Measurements from ENCODE around the gene RPS6KC1. TPM values are rescaled to one million over a fixed set of nuclear protein-coding genes. Genes with fewer than 3 reads are reported as not detected.
A peak's percentile ranks its signal among the peaks of the same experiment; 100 is the strongest.

RPS6KC1 gene
- total RNA-seq: 14.9 and 18.6 TPM in 2 replicates
- 4.0 and 5.1 TPM in 2 replicates for polyA plus RNA-seq
- 5.4 and 6.2 TPM in 2 replicates for polyA plus RNA-seq (2011; cell fraction: cytosol; rRNA removed)
- 19.8 and 20.4 TPM in 2 replicates for polyA plus RNA-seq (2011; cell fraction: nucleus; rRNA removed)
- polyA plus RNA-seq (2012): 9.4 and 12.8 TPM in 2 replicates
- 16.5 and 18.0 TPM in 2 replicates for polyA minus RNA-seq
- polyA minus RNA-seq (2011; cell fraction: cytosol; rRNA and poly(A)+ RNA removed): 9.5 TPM
- 47.6 and 65.8 TPM in 2 replicates for polyA minus RNA-seq (2011; cell fraction: nucleus; rRNA and poly(A)+ RNA removed)
- percentile 80 among the genes with signal in this experiment for Bru-seq, nascent RNA
- BruChase-seq, experiment 1, labeled RNA remaining after a 6-hour chase: percentile 70 among the genes with signal in this experiment
- percentile 78 among the genes with signal in this experiment for BruChase-seq, experiment 2, labeled RNA remaining after a 2-hour chase
- long read RNA-seq, full-length matches to known transcripts: 8 of 27 reads
- long read RNA-seq, partial matches to known transcripts: 10 of 27 reads
- long read RNA-seq, other reads (novel, unspliced or antisense): 9 of 27 reads

DNA sequence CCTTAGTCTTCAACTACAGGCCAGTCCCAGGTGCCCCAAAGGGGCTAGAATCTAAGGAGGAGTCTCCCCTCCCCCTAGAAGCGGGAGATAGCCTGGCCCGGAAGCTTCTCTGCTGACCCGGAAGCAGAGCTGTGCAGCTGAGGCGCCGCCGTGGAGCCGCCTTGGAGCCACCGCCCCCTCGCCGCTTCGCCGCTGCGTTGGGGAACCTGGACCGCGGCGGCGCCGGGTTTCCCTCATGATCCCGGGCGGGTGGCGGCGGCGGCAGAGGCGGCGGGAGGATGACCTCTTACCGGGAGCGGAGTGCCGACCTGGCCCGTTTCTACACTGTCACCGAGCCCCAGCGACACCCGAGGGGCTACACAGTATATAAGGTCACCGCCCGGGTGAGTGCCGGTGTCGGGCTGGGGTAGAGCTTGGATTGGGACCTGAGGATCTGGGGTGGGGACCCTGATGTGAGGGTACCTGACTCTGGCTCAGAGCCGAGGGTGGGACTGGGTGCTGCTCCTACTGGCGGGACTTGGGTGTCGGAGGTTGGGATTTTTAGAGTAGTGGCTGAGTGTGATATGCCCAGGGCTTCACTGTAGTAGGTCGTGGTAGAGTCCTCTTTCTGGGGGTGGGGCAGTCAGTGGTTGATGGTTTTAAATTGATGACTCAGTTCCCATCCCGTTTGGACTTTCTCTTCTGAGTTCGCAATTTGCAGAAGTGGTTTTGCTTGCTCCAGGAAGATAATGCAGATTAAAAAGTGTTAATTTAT, at the start of gene RPS6KC1:
Gene RPS6KC1 (plus strand): TSS at position 115 of the 754 bp plus-strand sequence. CDS start 164 bp downstream, at position 279.
- no TSS peak for BruUV-seq (replicated peaks)
- H3K4me3 ChIP-seq (replicated peaks in 1 of 3; ENCODE audit: insufficient read depth in 1 of 3, low read depth in 1 of 3, low read length in 3 of 3): peak within 1 kb of the TSS; percentile 83 to 95 (median 84)
- POLR2A ChIA-PET: no interaction called here

More for the DNA sequence above, at the start of gene RPS6KC1:
- H2AFZ ChIP-seq (ENCODE audit: low read depth, low read length): peak within 1 kb of the TSS; percentile 93
- CTCF ChIA-PET: no interaction called here
- peak within 1 kb of the TSS; percentile 35 for H3K27ac ChIP-seq (ENCODE audit: insufficient read depth, low read depth, low read length)
- peak; percentile 66 for FAIRE-seq
- no peaks in the 10 kb centered on the region for H4K20me1 ChIP-seq (replicated peaks; ENCODE audit: control insufficient read depth, extremely low read depth, insufficient read depth, low read length)
- intact Hi-C loops (cut with micrococcal nuclease): loop anchor here (1.0 kb wide), 2 partner anchors 36 to 574 kb away; partner anchors contain the start of gene ANGEL2
- TF ChIP-seq FOS (IDR thresholded peaks at IDR 0.05; ENCODE audit: borderline replicate concordance, insufficient read depth, low read length) (peak; percentile 61), POLR2AphosphoS5 (IDR thresholded peaks at IDR 0.05; ENCODE audit: insufficient read depth, low read depth, low read length) (peak; percentile 61), POLR2A (IDR thresholded peaks at IDR 0.05; ENCODE audit: low read depth, low read length) (peak; percentile 54)
- TF ChIP-seq, protein P1, sequence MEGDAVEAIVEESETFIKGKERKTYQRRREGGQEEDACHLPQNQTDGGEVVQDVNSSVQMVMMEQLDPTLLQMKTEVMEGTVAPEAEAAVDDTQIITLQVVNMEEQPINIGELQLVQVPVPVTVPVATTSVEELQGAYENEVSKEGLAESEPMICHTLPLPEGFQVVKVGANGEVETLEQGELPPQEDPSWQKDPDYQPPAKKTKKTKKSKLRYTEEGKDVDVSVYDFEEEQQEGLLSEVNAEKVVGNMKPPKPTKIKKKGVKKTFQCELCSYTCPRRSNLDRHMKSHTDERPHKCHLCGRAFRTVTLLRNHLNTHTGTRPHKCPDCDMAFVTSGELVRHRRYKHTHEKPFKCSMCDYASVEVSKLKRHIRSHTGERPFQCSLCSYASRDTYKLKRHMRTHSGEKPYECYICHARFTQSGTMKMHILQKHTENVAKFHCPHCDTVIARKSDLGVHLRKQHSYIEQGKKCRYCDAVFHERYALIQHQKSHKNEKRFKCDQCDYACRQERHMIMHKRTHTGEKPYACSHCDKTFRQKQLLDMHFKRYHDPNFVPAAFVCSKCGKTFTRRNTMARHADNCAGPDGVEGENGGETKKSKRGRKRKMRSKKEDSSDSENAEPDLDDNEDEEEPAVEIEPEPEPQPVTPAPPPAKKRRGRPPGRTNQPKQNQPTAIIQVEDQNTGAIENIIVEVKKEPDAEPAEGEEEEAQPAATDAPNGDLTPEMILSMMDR (IDR thresholded peaks at IDR 0.05; ENCODE audit: extremely low read depth in 1 of 2, insufficient read depth in 1 of 2, low read depth in 1 of 2, low read length in 2 of 2): no peak
- no peaks in the 10 kb centered on the region for H3K9me1 ChIP-seq (replicated peaks; ENCODE audit: control insufficient read depth, extremely low read depth, insufficient read depth, low read length)
- H3K36me3 ChIP-seq (ENCODE audit: control insufficient read depth in 2 of 2, extremely low read depth in 1 of 2, insufficient read depth in 2 of 2, low read length in 2 of 2): no peaks in the 10 kb centered on the region
- H3K9ac ChIP-seq (replicated peaks; ENCODE audit: extremely low read depth, insufficient read depth, low read length): peak within 1 kb of the TSS; percentile 55
- H3K27me3 ChIP-seq (ENCODE audit: control insufficient read depth in 2 of 2, insufficient read depth in 2 of 2, low read length in 2 of 2): peaks cover 0 to under 1% of the 10 kb centered on the region in 2 experiments
- dilution Hi-C loops (cut with MboI; ENCODE audit: extremely low pct_ligation_motif_present, low sequenced_read_pairs): no loop called here
- H3K4me2 ChIP-seq (ENCODE audit: insufficient read depth, low read length): peak within 1 kb of the TSS; percentile 96
- peak; percentile 74 for DNase-seq (ENCODE audit: low read depth, low spot score)
- H3K79me2 ChIP-seq (ENCODE audit: control insufficient read depth, insufficient read depth, low read length): peaks cover 17% of the 10 kb centered on the region
- no peaks in the 10 kb centered on the region for H3K9me3 ChIP-seq (replicated peaks; ENCODE audit: control insufficient read depth, insufficient read depth, low read length)
- H3K4me1 ChIP-seq (ENCODE audit: control insufficient read depth, extremely low read depth, insufficient read depth, low read length): peaks cover 6% of the 10 kb centered on the region

All from endothelial cell of umbilical vein (primary cell).